ENCODE data around the gene PDE8A. TPM values are rescaled to one million over a fixed set of nuclear protein-coding genes. Genes with fewer than 3 reads are reported as not detected.
A peak's percentile ranks its signal among the peaks of the same experiment; 100 is the strongest.

The PDE8A gene
- total RNA-seq, 1 donor = 16.8 TPM

GRCh38 chr15:84944311-84944710, 37.3 kb upstream of the PDE8A start:
- H3K4me3 ChIP-seq (ENCODE audit: low read depth, low read length) = no peak overlapping the region
- no peak for DNase-seq (ENCODE audit: low read depth)
- no peak for TF ChIP-seq CTCF (IDR thresholded peaks at IDR 0.05; ENCODE audit: insufficient read depth, low read depth, low read length)

DNA sequence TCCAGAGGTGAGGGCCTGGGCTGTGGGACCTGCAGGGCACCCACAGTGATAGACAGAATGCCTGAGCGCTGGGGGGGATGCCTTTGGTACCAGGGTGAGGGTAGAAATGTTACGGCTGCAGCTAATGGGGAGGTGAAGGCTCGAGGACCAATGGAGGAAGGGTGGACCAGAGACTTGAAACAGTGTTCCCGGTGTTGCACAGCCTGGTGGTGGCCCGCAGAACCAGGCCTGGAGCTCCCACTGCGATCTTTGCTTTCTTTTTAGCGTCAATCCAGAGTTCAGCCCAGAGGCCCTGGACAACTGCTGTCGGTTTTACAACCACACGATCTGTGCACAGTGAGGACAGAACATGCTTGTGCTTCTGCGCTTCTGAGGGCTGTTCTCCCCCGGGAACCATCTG, 36.8 kb upstream of the PDE8A start:
- DNase-seq (ENCODE audit: low read depth) = no peak
- H3K4me3 ChIP-seq (ENCODE audit: low read depth, low read length) = no peak overlapping the region
- no peak for TF ChIP-seq CTCF (IDR thresholded peaks at IDR 0.05; ENCODE audit: insufficient read depth, low read depth, low read length)

DNA sequence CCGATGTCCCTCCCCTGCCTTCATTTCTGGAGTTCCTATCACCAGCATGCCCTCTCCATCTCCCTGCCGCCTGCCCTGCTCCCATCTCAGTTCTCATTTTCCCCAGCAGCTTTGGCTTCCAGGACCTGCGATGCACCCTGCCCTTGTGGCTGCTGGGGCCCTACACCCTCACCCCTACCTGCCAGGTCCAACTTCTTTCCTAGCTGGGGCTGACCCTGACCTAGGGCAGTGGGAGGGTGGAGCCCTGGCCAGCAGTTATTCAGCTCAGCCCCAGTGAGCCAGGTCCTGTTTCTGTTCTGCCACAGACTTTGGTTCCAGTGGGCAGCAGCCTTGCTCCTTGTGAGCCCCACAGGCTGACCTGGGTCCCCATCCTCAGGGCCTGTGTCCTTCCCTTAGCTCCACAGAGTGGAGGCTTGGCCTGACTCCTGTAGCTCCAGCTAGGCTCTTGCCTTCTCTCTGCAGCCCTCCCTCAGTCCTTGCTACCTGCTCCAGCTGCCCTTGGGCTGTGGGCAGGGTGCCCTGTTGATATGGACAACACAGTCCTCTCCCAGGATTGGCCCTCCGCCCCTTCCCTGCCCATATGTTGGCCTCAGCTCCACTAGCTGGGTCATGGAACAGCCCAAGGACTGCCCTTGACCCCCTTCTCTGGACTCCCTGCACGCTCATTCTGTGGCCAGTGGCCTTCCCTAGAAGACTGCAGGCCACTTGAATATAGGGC, 34.7 kb upstream of the PDE8A start:
- H3K4me3 ChIP-seq (ENCODE audit: low read depth, low read length) = no peak overlapping the region
- no peak for TF ChIP-seq CTCF (IDR thresholded peaks at IDR 0.05; ENCODE audit: insufficient read depth, low read depth, low read length)
- DNase-seq (ENCODE audit: low read depth) = no peak

- peak; percentile 73 for DNase-seq (ENCODE audit: low read depth)
- no peak for TF ChIP-seq CTCF (IDR thresholded peaks at IDR 0.05; ENCODE audit: insufficient read depth, low read depth, low read length)
- H3K4me3 ChIP-seq (ENCODE audit: low read depth, low read length) = no peak overlapping the region
Measured at GRCh38 chr15:84947947-84948830, 33.5 kb upstream of the PDE8A start.

DNA sequence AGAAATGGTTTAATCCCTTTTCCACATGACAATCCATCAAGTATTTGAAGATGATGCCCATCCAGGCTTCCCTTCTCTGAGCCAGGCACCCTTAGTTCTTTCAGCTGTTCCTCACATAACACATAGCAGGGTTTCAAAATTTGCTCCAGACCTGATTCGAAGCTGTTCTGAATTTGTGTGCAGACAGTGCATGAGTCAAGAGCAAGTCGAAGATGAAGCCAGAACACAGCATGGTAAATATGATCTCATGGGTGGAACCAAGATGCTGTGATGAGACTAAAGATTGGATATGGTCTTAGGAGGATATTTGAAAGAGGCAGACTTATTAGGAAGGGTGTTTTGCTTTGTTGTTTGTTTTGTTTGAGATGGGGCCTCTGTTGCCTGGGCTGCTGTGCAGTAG, 32.6 kb upstream of the PDE8A start:
- H3K4me3 ChIP-seq (ENCODE audit: low read depth, low read length) = no peak overlapping the region
- no peak for TF ChIP-seq CTCF (IDR thresholded peaks at IDR 0.05; ENCODE audit: insufficient read depth, low read depth, low read length)
- no peak for DNase-seq (ENCODE audit: low read depth)

DNA sequence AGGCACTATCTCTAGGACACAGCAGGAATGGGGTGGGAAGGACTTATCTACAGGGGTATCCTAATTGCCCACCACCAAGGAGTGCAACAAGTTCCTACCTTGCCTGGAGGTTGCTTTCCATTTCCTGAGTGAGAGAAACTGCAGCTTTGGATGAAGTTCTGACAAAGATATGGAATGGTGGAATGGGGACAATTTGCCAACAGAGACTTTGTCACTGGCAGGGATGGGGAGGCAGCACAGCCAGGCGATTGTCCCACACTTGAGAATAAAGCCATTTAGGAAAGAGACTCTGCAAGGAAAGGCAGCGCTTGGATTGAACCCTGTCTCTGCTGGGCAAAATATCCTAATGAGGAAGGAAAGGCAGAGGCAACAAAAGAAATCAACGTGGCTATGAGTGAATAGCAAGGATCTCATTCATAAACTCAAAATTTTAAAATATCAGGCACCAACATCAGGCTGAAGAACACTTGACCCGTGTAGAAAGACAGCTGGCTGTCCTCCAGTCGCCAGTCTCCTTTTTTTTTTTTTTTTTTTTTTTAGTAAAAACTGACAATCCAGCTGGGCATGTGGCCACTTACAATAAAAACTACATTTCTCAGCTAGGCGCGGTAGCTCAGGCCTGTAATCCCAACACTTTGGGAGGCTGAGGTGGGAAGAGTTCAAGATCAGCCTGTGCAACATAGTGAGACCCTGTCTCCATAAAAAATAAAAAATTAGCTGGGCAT, 31.6 kb upstream of the PDE8A start:
- no peak for DNase-seq (ENCODE audit: low read depth)
- TF ChIP-seq CTCF (IDR thresholded peaks at IDR 0.05; ENCODE audit: insufficient read depth, low read depth, low read length) = no peak
- no peak overlapping the region for H3K4me3 ChIP-seq (ENCODE audit: low read depth, low read length)

All from fibroblast of villous mesenchyme (primary cell).